Neural cell (in vitro differentiated cells): Measurements from ENCODE around the gene TAS2R20. TPM values are rescaled to one million over a fixed set of nuclear protein-coding genes. Genes with fewer than 3 reads are reported as not detected.

ENCODE experiments used
- H2AFZ ChIP-seq: fragments of 200-600, 300-800 bp; sonication (generic), shearing (Covaris generic); 2 replicates; pipeline ENCODE4 v1.6.0; 2014; ENCODE audit warnings: low read depth, mild to moderate bottlenecking, antibody characterized with exemption, low read length, moderate library complexity
- H3F3A ChIP-seq: fragments of 200-600 bp; shearing (Covaris generic); 2 replicates; pipeline ENCODE4 v1.6.1; 2016; ENCODE audit warnings: mild to moderate bottlenecking, moderate library complexity, mixed read lengths, antibody characterized with exemption, low read length; ENCODE audit not compliant: insufficient read depth, poor library complexity, severe bottlenecking
- H3K27ac ChIP-seq: fragments of 200-600, 300-800 bp; sonication (generic), shearing (Covaris generic); 2 replicates; pipeline ENCODE4 v1.5.1; 2014; ENCODE audit warnings: mild to moderate bottlenecking, low read length, moderate library complexity
- H3K27me3 ChIP-seq: fragments of 300-800, 200-600 bp; sonication (generic), shearing (Covaris generic); 2 replicates; pipeline ENCODE4 v1.6.0; 2014; ENCODE audit warnings: mild to moderate bottlenecking, low read depth, low read length, moderate library complexity; ENCODE audit not compliant: insufficient read depth
- H3K36me3 ChIP-seq: fragments of 300-800, 200-600 bp; sonication (generic), shearing (Covaris generic); 2 replicates; pipeline ENCODE4 v1.5.1; 2014; ENCODE audit warnings: mild to moderate bottlenecking, antibody characterized with exemption, low read length, moderate library complexity; ENCODE audit not compliant: insufficient read depth
- H3K4me2 ChIP-seq: fragments of 300-800, 200-600 bp; sonication (generic), shearing (Covaris generic); 2 replicates; pipeline ENCODE4 v1.6.0; 2014; ENCODE audit warnings: mild to moderate bottlenecking, low read length
- H3K4me3 ChIP-seq: fragments of 300-800, 200-600 bp; sonication (generic), shearing (Covaris generic); 2 replicates; pipeline ENCODE4 v1.5.1; 2014; ENCODE audit warnings: mild to moderate bottlenecking, low read length, moderate library complexity
- H3K79me2 ChIP-seq: fragments of 200-600 bp; shearing (Covaris generic); replicated peaks from 2 replicates; pipeline ENCODE4 v1.6.0; 2014; ENCODE audit warnings: mild to moderate bottlenecking, low read length, moderate library complexity; ENCODE audit not compliant: insufficient read depth
- H3K9ac ChIP-seq: fragments of 300-800, 200-600 bp; sonication (generic), shearing (Covaris generic); 2 replicates; pipeline ENCODE4 v1.6.1; 2016; ENCODE audit warnings: mild to moderate bottlenecking, low read length, mixed read lengths
- H3K9me2 ChIP-seq: fragments of 200-600 bp; shearing (Covaris generic); 2 replicates; pipeline ENCODE4 v1.6.1; 2016; ENCODE audit warnings: mild to moderate bottlenecking, low read length, mixed read lengths; ENCODE audit not compliant: insufficient read depth
- H3K9me3 ChIP-seq: fragments of 200-600, 300-800 bp; sonication (generic), shearing (Covaris generic); 2 replicates; pipeline ENCODE4 v1.6.1; 2016; ENCODE audit warnings: mild to moderate bottlenecking, mixed run types, low read length, moderate library complexity, mixed read lengths
- H4K20me1 ChIP-seq: fragments of 200-600 bp; shearing (Covaris generic); 2 replicates; pipeline ENCODE4 v1.6.1; 2016; ENCODE audit warnings: mild to moderate bottlenecking, mixed run types; ENCODE audit not compliant: insufficient read depth
- CTCF ChIP-seq: fragments of 450-650 bp; IDR thresholded peaks from 2 replicates; pipeline ENCODE4 v1.5.1; 2014; ENCODE audit warnings: antibody characterized with exemption, mild to moderate bottlenecking, moderate library complexity; ENCODE audit not compliant: poor library complexity, severe bottlenecking
- EP300 ChIP-seq: fragments of 450-650 bp; conservative IDR thresholded peaks from 2 replicates; pipeline ENCODE4 v1.6.1; 2014; ENCODE audit warnings: antibody characterized with exemption, mild to moderate bottlenecking, moderate library complexity; ENCODE audit not compliant: poor library complexity, severe bottlenecking
- EZH2 ChIP-seq: fragments of 200-600, 300-800 bp; shearing (Covaris generic), sonication (generic); IDR thresholded peaks from 2 replicates; pipeline ENCODE4 v1.6.1; 2014; ENCODE audit warnings: antibody characterized with exemption, low read length, borderline replicate concordance, mild to moderate bottlenecking; ENCODE audit not compliant: insufficient read depth, poor library complexity, severe bottlenecking
- MXI1 ChIP-seq: fragments of 450-650 bp; conservative IDR thresholded peaks from 2 replicates; pipeline ENCODE4 v1.6.1; 2014; ENCODE audit warnings: antibody characterized with exemption, mild to moderate bottlenecking; ENCODE audit not compliant: poor library complexity, severe bottlenecking
- POLR2AphosphoS5 ChIP-seq: IDR thresholded peaks from 2 replicates; pipeline ENCODE4 v1.6.1; 2012
- RAD21 ChIP-seq: fragments of 450-650 bp; conservative IDR thresholded peaks from 2 replicates; pipeline ENCODE4 v1.6.1; 2014; ENCODE audit warnings: antibody characterized with exemption, mild to moderate bottlenecking, moderate library complexity
- SMC3 ChIP-seq: fragments of 450-650 bp; conservative IDR thresholded peaks from 2 replicates; pipeline ENCODE4 v1.6.1; 2014; ENCODE audit warnings: antibody characterized with exemption, mild to moderate bottlenecking, moderate library complexity; ENCODE audit not compliant: poor library complexity
- TAF1 ChIP-seq: IDR thresholded peaks from 2 replicates; pipeline ENCODE4 v1.6.1; 2012; ENCODE audit warnings: low read depth
- polyA plus RNA-seq: library from polyadenylated mRNA; depleted of rRNA; stranded (reverse); fragments of >200 nt; gene quantifications from 2 replicates; pipeline ENCODE4 v1.2.3, GENCODE V29; 2014
- TF ChIP-seq, protein P1 (sequence below): IDR thresholded peaks from 2 replicates; pipeline ENCODE4 v1.6.1; 2012; ENCODE audit warnings: borderline replicate concordance

TAS2R20 gene
- polyA plus RNA-seq, 1 donor from 2014 or later, result 3.3 TPM

DNA sequence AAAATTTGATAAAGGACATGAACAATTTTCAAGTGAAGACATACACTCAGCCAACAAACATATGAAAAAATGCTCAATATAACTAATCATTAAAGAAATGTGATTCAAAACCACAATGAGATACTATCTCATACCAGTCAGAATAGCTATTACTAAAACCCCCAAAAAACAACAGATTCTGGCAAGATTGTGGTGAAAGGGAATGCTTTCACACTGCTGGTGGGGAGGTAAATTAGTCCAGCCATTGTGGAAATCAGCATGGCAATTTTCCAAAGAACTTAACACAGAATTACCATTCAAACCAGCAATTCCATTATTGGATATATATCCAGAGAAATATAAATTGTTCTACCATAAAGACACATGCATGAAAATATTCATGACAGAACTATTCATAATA lies 40.4 kb downstream of the TAS2R20 start:
- no peak overlapping the region for H3K4me2 ChIP-seq

DNA sequence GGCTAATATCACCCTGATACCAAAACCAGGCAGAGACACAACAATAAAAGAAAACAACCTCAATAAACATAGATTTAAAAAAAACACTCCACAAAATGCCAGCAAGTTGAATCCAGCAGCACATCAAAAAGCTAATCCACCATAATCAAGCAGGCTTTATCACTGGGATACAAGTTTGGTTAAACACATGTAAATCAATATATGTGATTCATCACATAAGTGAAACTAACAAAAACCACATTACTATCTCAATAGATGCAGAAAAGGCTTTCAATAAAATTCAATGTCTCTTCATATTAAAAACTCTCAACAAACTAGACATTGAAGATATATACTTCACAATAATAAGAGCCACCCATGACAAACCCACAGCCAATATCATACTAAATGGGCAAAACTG lies 42.0 kb downstream of the TAS2R20 start:
- Histone ChIP-seq H3K36me3 (no peaks in the 10 kb centered on the region), H3K9ac (no peak overlapping the region), H3K9me3 (peaks cover 14% of the 10 kb centered on the region), H3K79me2 (no peaks in the 10 kb centered on the region), H3K4me2 (no peak overlapping the region), H3K27me3 (no peaks in the 10 kb centered on the region), H4K20me1 (no peaks in the 10 kb centered on the region), H3F3A (no peaks in the 10 kb centered on the region), H2AFZ (no peak overlapping the region), H3K9me2 (no peaks in the 10 kb centered on the region), H3K4me3 (no peak overlapping the region), H3K27ac (no peak overlapping the region)
- TF ChIP-seq POLR2AphosphoS5 (no peak), RAD21 (no peak), TAF1 (no peak), SMC3 (no peak), EZH2 (no peak), CTCF (no peak), EP300 (no peak), MXI1 (no peak)
- TF ChIP-seq, protein P1, sequence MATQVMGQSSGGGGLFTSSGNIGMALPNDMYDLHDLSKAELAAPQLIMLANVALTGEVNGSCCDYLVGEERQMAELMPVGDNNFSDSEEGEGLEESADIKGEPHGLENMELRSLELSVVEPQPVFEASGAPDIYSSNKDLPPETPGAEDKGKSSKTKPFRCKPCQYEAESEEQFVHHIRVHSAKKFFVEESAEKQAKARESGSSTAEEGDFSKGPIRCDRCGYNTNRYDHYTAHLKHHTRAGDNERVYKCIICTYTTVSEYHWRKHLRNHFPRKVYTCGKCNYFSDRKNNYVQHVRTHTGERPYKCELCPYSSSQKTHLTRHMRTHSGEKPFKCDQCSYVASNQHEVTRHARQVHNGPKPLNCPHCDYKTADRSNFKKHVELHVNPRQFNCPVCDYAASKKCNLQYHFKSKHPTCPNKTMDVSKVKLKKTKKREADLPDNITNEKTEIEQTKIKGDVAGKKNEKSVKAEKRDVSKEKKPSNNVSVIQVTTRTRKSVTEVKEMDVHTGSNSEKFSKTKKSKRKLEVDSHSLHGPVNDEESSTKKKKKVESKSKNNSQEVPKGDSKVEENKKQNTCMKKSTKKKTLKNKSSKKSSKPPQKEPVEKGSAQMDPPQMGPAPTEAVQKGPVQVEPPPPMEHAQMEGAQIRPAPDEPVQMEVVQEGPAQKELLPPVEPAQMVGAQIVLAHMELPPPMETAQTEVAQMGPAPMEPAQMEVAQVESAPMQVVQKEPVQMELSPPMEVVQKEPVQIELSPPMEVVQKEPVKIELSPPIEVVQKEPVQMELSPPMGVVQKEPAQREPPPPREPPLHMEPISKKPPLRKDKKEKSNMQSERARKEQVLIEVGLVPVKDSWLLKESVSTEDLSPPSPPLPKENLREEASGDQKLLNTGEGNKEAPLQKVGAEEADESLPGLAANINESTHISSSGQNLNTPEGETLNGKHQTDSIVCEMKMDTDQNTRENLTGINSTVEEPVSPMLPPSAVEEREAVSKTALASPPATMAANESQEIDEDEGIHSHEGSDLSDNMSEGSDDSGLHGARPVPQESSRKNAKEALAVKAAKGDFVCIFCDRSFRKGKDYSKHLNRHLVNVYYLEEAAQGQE, result no peak

More for the DNA sequence above, 40.4 kb downstream of the TAS2R20 start:
- Histone ChIP-seq H3K9me3 (peaks cover 14% of the 10 kb centered on the region), H3K9me2 (no peaks in the 10 kb centered on the region), H3F3A (no peaks in the 10 kb centered on the region), H3K36me3 (no peaks in the 10 kb centered on the region), H3K79me2 (no peaks in the 10 kb centered on the region), H3K9ac (no peak overlapping the region), H3K4me3 (no peak overlapping the region), H3K27me3 (no peaks in the 10 kb centered on the region), H3K27ac (no peak overlapping the region), H4K20me1 (no peaks in the 10 kb centered on the region), H2AFZ (no peak overlapping the region)
- TF ChIP-seq POLR2AphosphoS5 (no peak), RAD21 (no peak), MXI1 (no peak), TAF1 (no peak), CTCF (no peak), EZH2 (no peak), SMC3 (no peak), EP300 (no peak)
- TF ChIP-seq, protein P1, result no peak
